Occipital lobe (tissue), 2 donors: ENCODE results near the gene DPPA5. TPM values are rescaled to one million over a fixed set of nuclear protein-coding genes. Genes with fewer than 3 reads are reported as not detected.
"Not testable (repeated sequence)": the region's sequence is repeated elsewhere in the genome, so short reads cannot be mapped to it uniquely, and the experiment has no call there.

ENCODE experiments used
- DNase-seq: peaks from one replicate; lab custom pipeline; 2025; lab: John Stamatoyannopoulos, UW
- total RNA-seq: library from RNA; depleted of rRNA; stranded (reverse); fragments of >200 nt; gene quantifications from one replicate; pipeline ENCODE4 v1.2.3, GENCODE V29; 2014

The DPPA5 gene
- total RNA-seq, 1 donor from 2014 or later = not detected

DNA sequence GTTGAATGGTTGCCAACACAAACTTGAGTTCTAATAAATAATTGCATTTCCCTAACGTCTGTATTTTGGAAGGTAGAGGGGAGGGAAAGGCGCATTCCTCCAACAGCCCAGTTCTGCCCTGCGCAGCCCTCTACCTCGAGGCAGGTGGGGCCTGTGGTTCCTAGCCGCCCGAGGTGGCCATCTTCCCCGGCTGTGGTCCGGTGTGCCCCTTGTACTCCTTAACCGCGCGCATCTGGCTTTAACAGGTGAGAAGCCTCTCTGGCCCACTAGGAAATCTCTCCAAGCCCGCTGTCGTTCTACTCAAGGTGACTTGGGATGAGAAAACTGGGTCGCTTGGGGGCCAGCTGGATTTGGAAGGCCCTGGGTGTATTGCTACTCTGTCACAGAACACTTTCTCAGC is 10.0 kb upstream of the DPPA5 start:
- no peak for DNase-seq

DNA sequence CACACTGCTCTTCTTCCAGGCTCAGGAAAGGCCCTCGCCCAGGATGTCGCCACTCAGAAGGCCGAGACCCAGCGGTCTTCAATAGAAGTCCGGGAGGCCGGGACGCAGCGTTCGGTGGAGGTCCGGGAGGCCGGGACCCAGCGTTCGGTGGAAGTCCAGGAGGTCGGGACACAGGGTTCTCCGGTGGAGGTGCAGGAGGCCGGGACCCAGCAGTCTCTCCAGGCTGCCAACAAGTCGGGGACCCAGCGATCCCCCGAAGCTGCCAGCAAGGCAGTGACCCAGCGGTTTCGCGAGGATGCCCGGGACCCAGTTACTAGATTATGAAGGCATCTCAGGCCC is 9.4 kb upstream of the DPPA5 start:
- DNase-seq = no peak

DNA sequence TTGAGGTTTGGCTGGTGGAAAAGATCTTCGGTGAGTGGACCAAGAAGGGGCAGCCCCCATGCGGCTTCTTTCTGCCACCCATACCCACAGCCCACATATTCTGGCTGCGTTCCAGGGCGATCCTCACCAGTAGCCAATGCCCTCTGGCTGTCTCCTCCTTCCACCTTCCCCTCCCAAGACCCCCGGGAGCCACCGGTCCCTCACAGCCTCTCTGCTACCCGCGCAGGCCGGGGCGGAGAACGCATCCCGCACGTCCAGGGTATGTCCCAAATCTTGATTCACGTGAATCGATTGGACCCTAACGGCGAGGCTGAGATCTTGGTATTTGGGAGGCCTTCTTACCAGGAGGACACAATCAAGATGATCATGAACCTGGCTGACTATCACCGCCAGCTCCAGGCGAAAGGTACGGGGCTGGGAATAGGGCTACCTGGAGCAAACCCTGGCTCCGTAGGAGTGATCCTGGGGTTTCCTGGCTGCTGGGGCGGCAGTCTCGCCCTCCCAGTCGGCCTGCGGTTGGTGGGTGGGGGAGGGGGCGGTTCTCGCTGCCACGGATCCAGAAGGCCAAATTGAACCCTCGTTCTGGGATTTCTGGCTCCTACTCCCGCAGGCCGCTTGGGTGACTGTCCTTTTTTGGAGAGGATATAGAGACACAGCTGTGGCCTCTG is 8.9 kb upstream of the DPPA5 start:
- DNase-seq = no peak

DNA sequence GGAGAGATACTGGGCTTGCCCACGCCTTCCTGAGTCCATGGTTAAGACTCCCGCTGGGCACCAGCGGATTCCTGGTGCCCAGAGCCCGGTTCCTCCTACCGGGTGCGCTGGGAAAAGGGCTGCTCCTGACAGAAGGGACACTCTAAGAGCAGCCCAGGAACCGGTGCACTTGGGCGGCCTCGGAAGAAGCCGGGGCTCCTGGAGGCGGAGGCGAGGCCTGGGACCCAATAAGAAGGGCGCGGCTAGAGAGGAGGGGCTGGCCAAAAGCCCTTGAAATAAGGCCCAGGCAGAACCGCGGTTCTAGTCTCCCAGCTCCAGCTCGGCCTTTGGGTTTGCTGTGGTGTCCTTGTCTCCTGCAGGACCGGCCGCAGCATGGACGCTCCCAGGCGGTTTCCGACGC is 8.3 kb upstream of the DPPA5 start, which contains the start of gene KHDC3L:
Gene KHDC3L (plus strand): TSS at position 301 of the 400 bp plus-strand sequence. CDS start 72 bp downstream, at position 373.
- DNase-seq = no peak

DNA sequence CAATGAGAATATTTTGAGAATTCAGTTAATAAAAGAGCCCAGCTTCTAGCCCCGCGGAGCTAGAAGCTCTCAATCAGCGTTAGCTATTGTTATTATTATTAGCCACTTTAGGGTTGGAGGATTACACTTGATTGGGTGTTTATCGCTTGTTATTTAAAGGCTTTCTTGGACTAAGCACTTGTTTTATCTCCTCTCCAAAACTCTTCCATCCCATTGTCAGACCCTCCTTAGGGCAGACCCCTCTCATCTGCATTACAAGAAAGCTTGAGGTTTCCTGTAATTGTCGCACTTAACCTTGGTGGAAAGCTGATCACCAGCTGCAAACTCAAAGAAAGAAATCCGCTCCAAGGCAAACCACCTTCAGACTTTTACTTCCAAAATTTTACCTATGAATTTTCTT is 4.8 kb downstream of the DPPA5 start:
- DNase-seq = no peak

DNA sequence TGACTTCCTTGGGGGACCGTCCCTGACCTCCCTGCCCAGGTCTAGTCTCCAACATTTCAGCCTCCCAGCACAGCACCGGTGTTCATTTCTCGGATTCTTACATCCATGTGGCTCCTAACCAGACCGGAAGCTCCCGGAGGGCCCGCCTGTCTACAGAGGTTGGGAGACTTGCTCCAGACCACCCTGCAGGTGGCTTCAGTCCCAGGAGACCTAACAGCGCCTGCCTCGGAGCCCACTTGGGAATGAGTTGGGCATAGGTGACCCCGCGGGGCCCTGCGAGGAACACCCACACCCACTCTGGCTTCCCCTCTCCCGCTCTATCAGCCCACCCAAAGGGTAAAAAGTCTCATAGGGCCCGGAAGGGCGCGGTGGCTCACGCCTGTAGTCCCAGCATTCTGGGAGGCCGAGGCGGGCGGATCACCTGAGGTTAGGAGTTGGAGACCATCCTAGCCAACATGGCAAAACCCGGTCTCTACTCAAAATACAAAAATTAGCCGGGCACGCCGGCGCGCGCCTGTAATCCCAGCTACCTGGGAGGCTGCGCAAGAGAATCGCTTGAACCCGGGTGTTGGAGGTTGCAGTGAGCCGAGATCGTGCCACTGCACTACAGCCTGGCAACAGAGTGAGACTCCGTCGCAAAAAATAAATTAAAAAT is 5.4 kb downstream of the DPPA5 start:
- no peak for DNase-seq

DNA sequence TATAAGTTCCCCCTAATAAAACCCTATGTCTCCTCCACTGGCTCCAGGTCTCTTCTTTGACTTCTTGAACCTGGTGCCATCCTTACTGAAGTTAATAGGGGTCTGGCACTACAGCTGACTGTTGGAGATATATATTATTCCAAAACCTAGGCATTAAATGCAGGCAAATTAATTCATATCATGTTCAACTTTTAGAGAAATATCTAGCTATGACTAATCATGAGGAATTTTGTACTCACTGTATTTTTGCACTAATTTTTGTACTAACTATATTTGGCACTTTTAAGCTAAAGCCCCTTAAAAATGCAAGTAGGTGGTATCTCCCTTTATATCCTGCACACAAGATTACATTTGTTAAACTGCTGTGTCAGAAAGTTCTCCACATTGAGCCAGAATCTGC is 10.9 kb downstream of the DPPA5 start:
- DNase-seq = no peak

DNA sequence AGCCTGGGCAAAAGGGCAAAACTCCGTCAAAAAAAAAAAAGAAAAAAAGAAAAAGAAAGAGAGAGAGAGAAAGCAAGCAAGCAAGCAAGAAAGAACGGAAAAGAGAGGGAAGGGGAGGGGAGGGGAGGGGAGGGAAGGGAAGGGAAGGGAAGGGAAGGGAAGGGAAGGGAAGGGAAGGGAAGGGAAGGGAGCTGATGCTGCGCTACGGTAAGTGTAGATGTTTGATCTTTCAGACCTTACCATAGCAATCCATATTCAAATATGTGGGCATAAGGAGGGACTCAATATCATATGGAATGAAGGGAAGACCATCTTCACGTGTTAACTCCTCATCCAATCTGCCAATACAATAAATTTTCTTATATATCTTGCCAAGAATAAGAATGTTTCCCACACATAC is 11.9 kb downstream of the DPPA5 start:
- DNase-seq = no peak

DNA sequence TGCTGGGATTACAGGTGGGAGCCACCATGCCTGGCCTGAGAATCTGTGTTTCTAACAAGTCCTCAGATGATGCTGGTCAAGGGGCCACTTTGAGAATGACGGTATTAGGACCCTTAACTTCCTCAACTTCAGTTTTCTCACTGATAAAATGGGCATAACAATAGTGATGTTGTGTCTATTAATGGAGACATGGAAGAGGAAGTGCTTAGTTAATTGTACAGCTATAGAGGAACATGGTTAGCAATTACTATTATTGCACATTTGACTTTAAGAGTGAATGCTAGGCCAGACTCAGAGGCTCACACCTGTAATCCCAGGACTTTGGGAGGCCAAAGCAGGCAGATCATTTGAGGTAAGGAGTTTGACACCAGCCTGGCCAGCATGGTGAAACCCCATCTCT is 12.7 kb downstream of the DPPA5 start:
- DNase-seq = no peak

DNA sequence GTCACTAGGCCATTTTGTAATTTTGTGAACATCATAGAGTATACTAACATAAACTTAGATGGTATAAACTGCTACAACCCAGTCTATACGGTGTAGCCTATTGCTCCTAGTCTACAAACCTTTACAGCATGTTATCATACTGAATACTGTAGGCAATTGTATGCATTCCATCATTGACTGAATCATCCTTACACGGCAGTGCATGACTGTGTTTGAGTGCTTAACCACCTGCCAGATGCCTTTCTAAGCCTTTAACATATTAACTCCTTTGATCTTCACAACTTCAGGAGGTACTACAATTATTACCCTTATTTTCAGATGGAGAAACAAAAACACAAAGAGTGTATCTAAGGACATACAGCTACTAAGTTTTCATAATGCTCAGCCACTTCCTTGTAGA is 14.0 kb downstream of the DPPA5 start:
- no peak for DNase-seq

DNA sequence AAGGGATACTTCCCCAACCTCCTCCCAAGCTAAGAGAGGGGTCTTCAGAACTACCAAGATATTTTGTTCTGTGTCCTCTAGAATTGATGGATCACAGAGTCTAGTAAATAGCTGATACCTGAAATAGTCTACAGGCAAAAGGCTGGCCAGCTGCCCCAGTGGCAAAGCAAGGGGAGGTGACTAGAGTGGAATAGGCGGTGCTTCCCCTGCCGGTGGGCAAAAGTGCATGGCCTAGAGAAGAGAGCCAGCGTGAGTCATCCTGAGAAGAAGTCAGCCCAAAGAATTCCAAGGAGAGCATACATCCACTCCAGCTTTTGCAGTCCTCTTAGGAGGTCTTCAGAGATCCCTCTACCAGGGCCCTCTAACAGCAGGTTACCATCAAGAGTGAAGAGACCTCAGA is 14.7 kb downstream of the DPPA5 start:
- DNase-seq = no peak

DNA sequence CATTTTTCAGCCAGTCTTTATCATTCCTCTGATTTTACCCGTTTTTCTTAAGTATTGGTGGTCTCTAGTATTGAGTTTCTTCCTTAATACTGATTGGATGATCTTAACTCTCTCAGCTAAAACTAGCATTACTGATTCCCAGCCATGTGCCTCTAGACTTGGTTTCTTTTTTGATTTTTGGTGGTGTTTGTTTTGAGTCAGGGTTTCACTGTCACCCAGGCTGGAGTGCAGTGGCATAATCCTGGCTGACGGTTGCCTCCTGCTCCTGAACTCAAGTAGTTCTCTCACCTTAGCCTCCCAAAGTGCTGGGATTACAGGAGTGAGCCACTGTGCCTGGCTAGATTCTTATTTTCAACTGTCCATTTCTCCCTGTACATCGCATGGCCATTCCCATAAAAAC is 24.9 kb downstream of the DPPA5 start:
- no peak for DNase-seq

DNA sequence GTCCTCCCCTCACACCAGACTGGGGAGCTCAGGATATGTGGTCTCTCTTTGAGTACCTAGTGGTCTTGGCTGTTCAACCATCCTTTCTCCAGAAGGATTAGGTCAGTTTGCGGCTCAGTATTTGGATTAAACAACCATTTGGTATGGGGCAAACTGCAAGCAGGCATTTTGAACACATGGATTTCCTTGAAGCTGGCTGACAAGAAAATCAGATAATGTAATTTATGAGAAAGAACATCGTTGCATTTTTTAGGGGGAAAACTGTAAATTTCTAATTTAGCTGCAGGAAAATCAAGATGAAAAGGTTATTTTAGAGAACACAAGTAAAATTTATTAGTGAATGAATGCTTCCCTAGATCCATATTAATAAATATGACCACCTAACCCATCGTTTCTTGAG is 25.3 kb downstream of the DPPA5 start:
- no peak for DNase-seq

DNA sequence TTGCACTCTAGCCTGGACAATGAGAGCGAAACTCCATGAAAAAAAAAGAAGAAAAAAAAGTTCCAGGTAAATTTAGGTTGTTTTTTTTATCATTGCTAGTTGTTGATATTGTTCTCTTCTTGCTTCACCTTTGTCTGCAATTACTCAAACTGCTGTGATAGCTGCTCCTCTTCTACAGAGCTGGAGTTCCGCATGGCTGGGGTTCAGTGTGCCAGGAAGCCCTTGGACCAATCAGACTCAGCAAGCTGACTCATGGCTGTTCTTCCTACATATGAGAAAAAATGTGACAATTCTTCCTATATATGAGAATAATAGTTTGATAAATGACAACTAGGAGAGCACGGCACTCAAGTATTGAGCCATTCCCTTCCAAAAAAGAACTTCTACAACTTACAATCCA is 28.4 kb downstream of the DPPA5 start:
- DNase-seq = no peak

DNA sequence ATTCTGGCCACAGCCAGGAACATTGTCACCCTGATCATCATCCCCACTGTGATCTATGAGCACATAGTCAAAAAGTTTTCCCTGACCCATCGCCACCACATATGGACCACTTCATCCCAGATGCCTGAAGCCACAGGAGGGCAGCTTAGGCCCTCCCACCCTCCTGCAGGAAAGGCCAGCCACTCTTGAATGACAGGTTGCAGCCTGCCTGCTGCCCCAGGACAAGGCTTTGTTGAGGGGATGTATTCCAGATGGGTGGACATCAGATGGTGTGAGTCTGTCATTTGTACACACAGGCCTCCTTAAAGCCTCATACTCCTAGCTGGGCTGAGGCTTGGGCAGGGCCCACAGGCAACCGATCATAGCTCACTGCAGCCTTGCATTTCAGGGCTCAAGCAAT is 30.8 kb downstream of the DPPA5 start:
- no peak for DNase-seq

DNA sequence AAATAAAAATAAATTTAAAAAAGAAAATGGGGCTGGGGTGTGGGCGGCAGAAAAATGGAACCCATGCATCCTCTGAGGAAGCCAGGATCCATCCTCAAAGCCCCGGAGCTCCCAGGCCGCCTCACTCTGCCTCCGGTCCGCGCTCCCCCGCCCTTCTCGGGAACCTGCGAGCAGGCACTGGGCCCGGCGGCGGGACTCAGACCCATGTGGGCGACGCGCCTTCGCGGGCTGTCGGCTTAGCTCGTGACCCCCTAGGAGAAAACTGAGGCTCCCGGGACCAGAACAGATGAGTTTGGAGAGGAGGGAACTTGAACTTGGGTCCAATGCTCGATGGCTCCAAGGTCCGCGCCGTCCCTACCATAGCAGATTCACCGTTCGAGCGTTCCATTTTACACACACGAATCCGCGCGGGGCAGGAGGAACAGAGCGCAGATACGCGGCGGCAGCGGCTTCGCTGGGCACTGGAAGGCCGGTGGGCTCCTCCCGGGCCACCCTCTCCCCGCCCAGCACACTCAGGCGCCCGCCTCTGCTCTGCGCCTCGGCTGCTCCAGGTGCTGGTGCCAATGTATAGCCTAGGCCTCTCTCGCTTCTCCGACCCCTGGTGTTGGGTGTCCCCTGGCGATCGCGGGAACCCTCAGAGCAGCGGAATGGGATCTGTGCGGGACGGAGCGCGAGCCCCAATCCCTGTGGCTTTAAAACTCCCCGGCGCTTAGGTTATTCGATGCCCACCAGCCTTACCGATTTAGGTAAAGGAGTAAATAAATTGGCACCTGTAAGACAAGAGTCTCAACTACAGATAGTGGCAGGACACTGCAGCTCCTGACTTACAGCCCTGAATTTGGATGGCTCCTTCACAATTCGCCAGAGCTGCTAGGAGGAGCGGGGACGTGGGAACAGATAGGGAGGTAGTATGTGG is 39.2 kb downstream of the DPPA5 start:
- no peak for DNase-seq

DNA sequence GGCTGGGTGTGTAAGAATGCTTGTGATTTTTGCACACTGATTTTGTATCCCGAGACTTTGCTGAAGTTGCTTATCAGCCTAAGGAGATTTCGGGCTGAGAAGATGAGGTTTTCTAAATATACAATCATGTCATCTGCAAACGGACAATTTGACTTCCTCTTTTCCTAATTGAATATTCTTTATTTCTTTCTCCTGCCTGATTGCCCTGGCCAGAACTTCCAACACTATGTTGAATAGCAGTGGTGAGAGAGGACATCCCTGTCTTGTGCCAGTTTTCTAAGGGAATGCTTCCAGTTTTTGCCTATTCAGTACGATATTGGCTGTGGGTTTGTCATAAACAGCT is 43.6 kb downstream of the DPPA5 start:
- not testable (repeated sequence) for DNase-seq

DNA sequence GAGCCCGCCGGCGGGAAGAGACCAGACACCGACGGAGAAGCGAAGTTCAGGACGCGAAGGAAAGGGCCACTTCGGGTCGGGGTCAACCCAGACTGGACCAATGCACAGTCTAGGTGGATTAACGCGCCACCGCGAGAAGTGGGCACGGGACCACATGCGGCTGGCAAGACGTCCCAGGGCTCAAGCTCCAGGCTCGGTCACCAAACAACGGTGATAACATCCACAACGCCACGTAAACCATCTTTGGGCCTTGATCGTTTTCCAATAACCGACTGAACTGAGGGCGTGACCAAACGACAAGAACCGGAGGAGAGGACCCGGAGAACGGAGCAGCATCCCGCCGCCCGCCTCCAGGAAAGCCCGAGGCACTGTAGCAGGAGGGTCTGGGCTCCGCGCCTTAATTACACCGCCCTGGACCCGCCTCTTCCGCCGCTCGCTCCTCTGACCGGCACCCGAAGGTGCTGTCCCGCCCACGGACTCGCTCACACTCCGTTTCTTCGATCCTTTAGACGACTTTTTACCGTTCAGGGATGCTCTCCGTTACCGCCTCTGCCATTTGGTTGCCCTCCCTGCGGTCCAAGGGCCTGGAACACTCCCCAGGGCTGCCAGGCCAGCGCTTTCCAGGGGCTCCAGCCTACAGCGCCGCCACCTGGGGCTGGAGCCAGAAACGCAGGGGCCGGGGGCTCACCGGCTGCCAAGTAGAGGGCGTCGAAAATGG is 44.1 kb downstream of the DPPA5 start:
- peak; percentile 41 for DNase-seq

DNA sequence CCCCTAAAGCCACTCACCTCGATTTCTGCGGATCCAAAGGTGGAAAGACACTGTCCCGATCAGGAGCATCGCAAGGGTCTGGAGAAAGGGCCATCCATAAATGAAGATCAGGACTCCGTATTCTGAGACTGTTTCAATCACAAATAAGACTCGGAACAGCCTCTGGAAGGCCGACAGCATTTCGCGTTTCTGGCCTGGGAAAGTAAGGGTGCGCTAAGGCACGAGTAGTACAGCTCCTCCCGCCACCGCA is 44.6 kb downstream of the DPPA5 start:
- DNase-seq = no peak

DNA sequence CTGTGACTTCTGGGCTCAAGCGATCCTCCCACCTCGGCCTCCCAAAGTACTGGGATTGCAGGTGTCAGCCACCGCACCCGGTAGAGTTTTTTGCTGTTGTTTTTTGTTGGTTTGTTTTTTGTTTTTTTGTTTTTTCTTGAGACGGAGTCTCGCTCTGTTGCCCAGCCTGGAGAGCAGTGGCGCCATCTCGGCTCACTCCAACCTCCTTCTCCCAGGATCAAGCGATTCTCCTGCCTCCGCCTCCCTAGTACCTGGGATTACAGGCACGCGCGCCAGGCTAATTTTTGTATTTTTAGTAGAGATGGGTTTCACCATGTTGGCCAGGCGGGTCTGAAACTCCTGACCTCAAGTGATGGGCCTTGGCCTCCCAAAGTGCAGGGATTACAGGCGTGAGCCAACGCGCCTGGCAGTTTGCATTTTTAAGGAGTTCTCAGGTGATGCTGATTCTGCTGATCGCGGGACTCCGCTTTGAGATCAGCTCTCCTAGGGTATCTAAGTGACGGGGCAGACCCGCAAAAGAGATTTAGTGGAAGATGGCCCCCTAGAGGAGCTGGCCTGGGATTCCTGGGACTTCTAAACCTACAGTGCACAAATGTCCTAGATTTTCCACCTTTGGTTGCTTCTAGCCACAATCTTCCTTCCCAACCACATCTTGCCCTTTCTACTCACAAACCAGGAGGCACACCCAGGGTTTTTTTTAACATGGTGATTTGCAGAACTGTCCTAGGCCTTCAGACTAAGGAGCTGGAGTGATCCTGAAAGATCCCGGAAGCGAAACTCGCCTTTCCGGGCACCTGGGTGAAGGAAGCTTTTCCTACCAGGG is 45.2 kb downstream of the DPPA5 start:
- no peak for DNase-seq

DNA sequence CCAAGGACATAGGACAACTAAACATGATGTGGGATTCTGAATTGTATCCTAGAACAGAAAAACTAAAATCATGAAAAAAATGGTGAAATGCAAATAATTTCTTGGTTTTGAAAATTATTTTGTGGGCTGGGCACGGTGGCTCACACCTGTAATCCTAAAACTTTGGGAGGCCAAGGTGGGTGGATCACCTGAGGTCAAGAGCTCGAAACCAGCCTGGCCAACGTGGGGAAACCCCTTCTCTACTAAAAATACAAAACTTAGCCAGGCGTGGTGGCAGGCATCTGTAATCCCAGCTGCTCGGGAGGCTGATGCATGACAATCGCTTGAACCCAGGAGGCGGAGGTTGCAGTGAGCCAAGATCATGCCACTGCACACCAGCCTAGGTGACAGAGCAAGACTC is 50.3 kb downstream of the DPPA5 start:
- DNase-seq = not testable (repeated sequence)
